GM06990 (cell line): Measurements from ENCODE around the gene TPSB2.

ENCODE experiments used
- DNase-seq: peaks from one replicate; pipeline ENCODE4 v3.0.0-alpha.2; 2011; ENCODE audit not compliant: insufficient read length; ENCODE audit errors: extremely low read depth
- H3K27me3 ChIP-seq: replicated peaks from 2 replicates; pipeline ENCODE4 v1.6.0; 2011; ENCODE audit warnings: low read length; ENCODE audit not compliant: control insufficient read depth, insufficient read depth
- H3K36me3 ChIP-seq: 2 replicates; pipeline ENCODE4 v1.5.1; 2011; ENCODE audit warnings: low read length; ENCODE audit not compliant: control insufficient read depth, insufficient read depth
- H3K4me3 ChIP-seq: replicated peaks from 2 replicates; pipeline ENCODE4 v1.5.1; 2011; ENCODE audit warnings: low read depth, mild to moderate bottlenecking, control low read depth, low read length
- TF ChIP-seq, protein P1 (sequence below): IDR thresholded peaks from 2 replicates; pipeline ENCODE4 v1.5.1; 2011; ENCODE audit warnings: low read length, control low read depth, mild to moderate bottlenecking, inconsistent platforms; ENCODE audit not compliant: insufficient read depth, poor library complexity, severe bottlenecking

TPSB2 gene

DNA sequence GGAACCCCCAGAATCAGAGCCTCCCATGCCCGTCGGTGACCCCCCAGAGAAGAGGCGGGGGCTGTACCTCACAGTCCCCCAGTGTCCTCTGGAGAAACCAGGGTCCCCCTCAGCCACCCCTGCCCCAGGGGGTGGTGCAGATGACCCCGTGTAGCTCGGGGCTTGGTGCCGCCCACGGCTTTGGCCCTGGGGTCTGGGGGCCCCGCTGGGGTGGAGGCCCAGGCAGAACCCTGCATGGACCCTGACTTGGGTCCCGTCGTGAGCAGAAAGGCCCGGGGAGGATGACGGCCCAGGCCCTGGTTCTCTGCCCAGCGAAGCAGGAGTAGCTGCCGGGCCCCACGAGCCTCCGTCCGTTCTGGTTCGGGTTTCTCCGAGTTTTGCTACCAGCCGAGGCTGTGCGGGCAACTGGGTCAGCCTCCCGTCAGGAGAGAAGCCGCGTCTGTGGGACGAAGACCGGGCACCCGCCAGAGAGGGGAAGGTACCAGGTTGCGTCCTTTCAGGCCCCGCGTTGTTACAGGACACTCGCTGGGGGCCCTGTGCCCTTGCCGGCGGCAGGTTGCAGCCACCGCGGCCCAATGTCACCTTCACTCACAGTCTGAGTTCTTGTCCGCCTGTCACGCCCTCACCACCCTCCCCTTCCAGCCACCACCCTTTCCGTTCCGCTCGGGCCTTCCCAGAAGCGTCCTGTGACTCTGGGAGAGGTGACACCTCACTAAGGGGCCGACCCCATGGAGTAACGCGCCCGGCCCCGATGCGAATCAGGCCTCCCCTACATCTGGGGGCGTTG is 8.9 kb downstream of the TPSB2 start:
- no peaks in the 10 kb centered on the region for H3K27me3 ChIP-seq
- TF ChIP-seq, protein P1, sequence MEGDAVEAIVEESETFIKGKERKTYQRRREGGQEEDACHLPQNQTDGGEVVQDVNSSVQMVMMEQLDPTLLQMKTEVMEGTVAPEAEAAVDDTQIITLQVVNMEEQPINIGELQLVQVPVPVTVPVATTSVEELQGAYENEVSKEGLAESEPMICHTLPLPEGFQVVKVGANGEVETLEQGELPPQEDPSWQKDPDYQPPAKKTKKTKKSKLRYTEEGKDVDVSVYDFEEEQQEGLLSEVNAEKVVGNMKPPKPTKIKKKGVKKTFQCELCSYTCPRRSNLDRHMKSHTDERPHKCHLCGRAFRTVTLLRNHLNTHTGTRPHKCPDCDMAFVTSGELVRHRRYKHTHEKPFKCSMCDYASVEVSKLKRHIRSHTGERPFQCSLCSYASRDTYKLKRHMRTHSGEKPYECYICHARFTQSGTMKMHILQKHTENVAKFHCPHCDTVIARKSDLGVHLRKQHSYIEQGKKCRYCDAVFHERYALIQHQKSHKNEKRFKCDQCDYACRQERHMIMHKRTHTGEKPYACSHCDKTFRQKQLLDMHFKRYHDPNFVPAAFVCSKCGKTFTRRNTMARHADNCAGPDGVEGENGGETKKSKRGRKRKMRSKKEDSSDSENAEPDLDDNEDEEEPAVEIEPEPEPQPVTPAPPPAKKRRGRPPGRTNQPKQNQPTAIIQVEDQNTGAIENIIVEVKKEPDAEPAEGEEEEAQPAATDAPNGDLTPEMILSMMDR: no peak
- H3K36me3 ChIP-seq: no peaks in the 10 kb centered on the region
- DNase-seq: no peak
- no peak overlapping the region for H3K4me3 ChIP-seq

DNA sequence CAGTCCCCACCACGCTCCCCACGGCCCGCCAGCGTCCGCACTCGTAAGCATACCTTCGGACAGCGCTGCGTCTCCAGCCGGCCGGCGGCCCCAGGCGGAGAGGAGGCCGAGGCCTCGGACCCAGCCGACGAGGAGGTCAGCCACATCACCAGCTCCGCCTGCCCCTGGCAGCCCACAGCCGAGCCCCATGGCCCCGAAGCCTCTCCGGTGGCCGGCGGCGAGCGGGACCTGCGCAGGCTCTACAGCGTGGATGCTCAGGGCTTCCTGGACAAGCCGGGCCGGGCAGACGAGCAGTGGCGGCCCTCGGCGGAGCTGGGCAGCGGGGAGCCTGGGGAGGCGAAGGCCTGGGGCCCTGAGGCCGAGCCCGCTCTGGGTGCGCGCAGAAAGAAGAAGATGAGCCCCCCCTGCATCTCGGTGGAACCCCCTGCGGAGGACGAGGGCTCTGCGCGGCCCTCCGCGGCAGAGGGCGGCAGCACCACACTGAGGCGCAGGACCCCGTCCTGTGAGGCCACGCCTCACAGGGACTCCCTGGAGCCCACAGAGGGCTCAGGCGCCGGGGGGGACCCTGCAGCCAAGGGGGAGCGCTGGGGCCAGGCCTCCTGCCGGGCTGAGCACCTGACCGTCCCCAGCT is 9.8 kb downstream of the TPSB2 start:
- Histone ChIP-seq H3K27me3 (no peaks in the 10 kb centered on the region), H3K4me3 (no peak overlapping the region), H3K36me3 (no peaks in the 10 kb centered on the region)
- DNase-seq: no peak
- TF ChIP-seq, protein P1: no peak

DNA sequence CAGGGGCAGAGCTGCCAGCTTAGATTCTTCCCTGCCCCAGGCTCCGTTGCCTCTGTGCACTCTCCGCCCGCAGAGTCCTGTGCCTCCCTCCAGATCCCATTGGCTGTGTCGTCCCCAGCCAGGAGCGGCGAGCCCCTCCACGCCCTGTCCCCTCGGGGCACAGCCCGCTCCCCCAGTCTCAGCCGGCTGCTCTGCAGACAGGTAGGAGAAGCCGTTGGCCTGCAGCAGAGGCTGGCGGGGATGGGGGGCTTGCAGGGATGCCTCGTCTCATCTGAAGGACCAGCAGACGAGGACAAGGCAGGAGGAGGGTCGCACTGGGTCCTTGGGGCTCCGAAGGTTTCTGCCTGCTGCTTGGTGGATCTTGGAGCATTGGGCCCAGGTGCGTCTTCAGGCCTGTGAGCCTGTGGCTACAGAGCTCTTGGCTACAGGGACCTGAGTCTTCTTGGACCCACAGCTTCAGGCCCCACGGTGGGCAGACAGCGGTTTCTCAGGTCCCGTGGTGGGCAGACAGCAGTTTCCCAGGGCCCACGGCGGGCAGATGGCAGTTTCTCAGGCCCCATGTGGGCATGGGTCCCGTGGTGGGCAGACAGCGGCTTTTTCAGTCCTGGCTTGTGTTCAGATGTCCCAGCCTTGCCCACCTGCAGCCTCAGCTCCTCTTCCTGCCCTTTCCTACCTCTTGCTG is 10.9 kb downstream of the TPSB2 start:
- no peak for DNase-seq
- TF ChIP-seq, protein P1: no peak
- no peaks in the 10 kb centered on the region for H3K27me3 ChIP-seq
- H3K4me3 ChIP-seq: no peak overlapping the region
- H3K36me3 ChIP-seq: no peaks in the 10 kb centered on the region

DNA sequence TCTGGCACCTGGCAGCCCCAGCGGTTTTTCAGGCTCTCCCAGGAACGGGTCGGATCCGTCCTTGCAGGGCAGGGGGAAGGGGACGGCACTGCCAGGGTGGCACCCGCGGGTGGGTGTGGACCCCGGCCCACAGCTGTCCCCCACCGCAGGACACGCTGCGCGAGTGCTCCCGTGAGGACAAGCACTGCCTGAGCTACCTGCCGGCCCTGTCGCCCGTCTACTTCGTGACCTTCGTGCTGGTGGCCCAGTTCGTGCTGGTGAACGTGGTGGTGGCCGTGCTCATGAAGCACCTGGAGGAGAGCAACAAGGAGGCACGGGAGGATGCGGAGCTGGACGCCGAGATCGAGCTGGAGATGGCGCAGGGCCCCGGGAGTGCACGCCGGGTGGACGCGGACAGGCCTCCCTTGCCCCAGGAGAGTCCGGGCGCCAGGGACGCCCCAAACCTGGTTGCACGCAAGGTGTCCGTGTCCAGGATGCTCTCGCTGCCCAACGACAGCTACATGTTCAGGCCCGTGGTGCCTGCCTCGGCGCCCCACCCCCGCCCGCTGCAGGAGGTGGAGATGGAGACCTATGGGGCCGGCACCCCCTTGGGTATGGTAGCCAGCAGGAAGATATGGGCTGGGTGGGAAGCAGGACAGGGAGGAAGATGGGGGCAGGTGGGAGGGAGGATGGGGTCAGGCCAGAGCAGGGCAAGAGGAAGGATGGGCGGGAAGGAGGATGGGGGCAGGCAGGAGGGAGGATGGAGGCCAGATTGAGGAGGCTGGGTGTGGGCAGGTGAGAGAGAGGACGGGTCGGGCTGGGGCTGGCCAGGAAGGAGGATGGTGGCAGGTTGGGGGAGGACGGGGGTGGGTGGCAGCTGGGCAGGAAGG is 11.7 kb downstream of the TPSB2 start:
- Histone ChIP-seq H3K27me3 (no peaks in the 10 kb centered on the region), H3K36me3 (no peaks in the 10 kb centered on the region), H3K4me3 (no peak overlapping the region)
- TF ChIP-seq, protein P1: no peak
- DNase-seq: no peak

DNA sequence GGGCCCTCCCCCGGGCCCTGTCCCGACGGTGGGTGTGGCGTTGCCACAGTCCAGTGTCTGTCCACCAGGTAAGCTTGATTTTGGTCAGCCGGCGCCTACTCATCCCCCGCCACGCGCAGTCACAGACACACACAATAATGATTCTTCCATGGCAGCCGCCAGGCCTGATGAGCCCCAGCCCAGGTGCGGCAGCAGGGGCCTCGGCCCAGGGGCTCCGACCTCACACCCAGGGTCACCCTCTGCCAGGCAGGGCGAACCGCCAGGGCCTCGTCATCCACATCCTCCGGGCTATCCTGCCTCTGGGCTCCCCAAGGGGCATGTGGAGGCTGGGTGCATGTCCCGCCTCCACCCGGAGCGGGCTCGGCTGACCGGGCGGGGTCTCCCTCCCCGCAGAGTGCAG is 12.5 kb downstream of the TPSB2 start:
- no peaks in the 10 kb centered on the region for H3K36me3 ChIP-seq
- no peak for DNase-seq
- TF ChIP-seq, protein P1: no peak
- no peaks in the 10 kb centered on the region for H3K27me3 ChIP-seq
- no peak overlapping the region for H3K4me3 ChIP-seq
